ENCODE data around the gene SCP2D1. TPM values are rescaled to one million over a fixed set of nuclear protein-coding genes. Genes with fewer than 3 reads are reported as not detected.

Gene SCP2D1
- total RNA-seq, 1 donor from 2014 or later: not detected

- Mint-ChIP-seq H3K4me3 (no peak overlapping the region), H3K36me3 (ENCODE audit: low read depth) (no peaks in the 10 kb centered on the region), H3K27me3 (peaks cover 2% of the 10 kb centered on the region), H3K27ac (no peak overlapping the region), H3K9me3 (no peaks in the 10 kb centered on the region), H3K4me1 (no peaks in the 10 kb centered on the region)
- intact Hi-C loops (cut with micrococcal nuclease): no loop called here
- no peak for DNase-seq
These were observed 45.2 kb downstream of the SCP2D1 start for GRCh38 chr20:18858816-18859215.

Other genes with a start within 250 kb of the SCP2D1 start
- gene SMIM26, start 246.4 kb upstream of the SCP2D1 start, total RNA-seq: 55.8 and 60.2 TPM in 2 replicates
- 49.2 and 49.9 TPM in 2 replicates for gene DTD1, start 225.7 kb upstream of the SCP2D1 start, total RNA-seq